HG03378 (cell line): ENCODE results near the gene ELF3.
"Not testable (repeated sequence)": the region's sequence is repeated elsewhere in the genome, so short reads cannot be mapped to it uniquely, and the experiment has no call there.

ENCODE experiments used
- ATAC-seq: cut with Tn5 transposase; IDR thresholded peaks from one replicate; pipeline ENCODE4 v1.9.1; 2021; ENCODE audit warnings: mild to moderate bottlenecking, moderate library complexity; ENCODE audit not compliant: unreplicated experiment

The ELF3 gene

GRCh38 chr1:202010180-202011015, at the start of gene ELF3:
Gene ELF3, plus strand, starts transcription at chr1:202010587. Its CDS starts 550 bp downstream, at chr1:202011137.
- peak; percentile 81 for ATAC-seq

GRCh38 chr1:201962382-201962781, 48.0 kb upstream of the ELF3 start:
- not testable (repeated sequence) for ATAC-seq

- no peak for ATAC-seq
Measured at GRCh38 chr1:201964261-201964660, 46.1 kb upstream of the ELF3 start.

- no peak for ATAC-seq
Measured at GRCh38 chr1:201966171-201966570, 44.2 kb upstream of the ELF3 start.

- no peak for ATAC-seq
Measured at GRCh38 chr1:201968202-201968925, 42.0 kb upstream of the ELF3 start.

GRCh38 chr1:201970334-201971159, 39.8 kb upstream of the ELF3 start:
- no peak for ATAC-seq

GRCh38 chr1:201982082-201982622, 28.2 kb upstream of the ELF3 start:
- peak; percentile 20 for ATAC-seq

GRCh38 chr1:201982623-201983379, 27.6 kb upstream of the ELF3 start, which contains the start of gene RNPEP:
Gene RNPEP, plus strand, starts transcription at chr1:201982648. Its CDS starts 19 bp downstream, at chr1:201982667.
- ATAC-seq, result peak; percentile 38

- ATAC-seq, result peak; percentile 15
Measured at GRCh38 chr1:201983380-201983805, 27.0 kb upstream of the ELF3 start.

GRCh38 chr1:201984446-201984845, 25.9 kb upstream of the ELF3 start:
- no peak for ATAC-seq

GRCh38 chr1:201985355-201985754, 25.0 kb upstream of the ELF3 start:
- no peak for ATAC-seq

- ATAC-seq, result no peak
Measured at GRCh38 chr1:201988601-201989000, 21.8 kb upstream of the ELF3 start.

GRCh38 chr1:201989354-201990128, 20.8 kb upstream of the ELF3 start:
- ATAC-seq, result no peak

GRCh38 chr1:201990427-201990826, 20.0 kb upstream of the ELF3 start:
- ATAC-seq, result no peak

GRCh38 chr1:201999625-202000238, 10.7 kb upstream of the ELF3 start:
- ATAC-seq, result no peak

GRCh38 chr1:202002507-202002906, 7.9 kb upstream of the ELF3 start:
- no peak for ATAC-seq

- ATAC-seq, result no peak
Measured at GRCh38 chr1:202004711-202005110, 5.7 kb upstream of the ELF3 start.

- no peak for ATAC-seq
Measured at GRCh38 chr1:202005958-202006357, 4.4 kb upstream of the ELF3 start.

GRCh38 chr1:202007304-202007703, 3.1 kb upstream of the ELF3 start:
- no peak for ATAC-seq
